Spleen (tissue), 11 donors: ENCODE results near the gene MROH8. TPM values are rescaled to one million over a fixed set of nuclear protein-coding genes. Genes with fewer than 3 reads are reported as not detected.

ENCODE experiments used
- DNase-seq: peaks from one replicate; pipeline ENCODE4 v3.0.0-alpha.2; 2020
- H3K27ac ChIP-seq, 8 donors: fragments of 200-600 bp; sonication (generic) in 7 of 8; 1 replicate in 4 of 8; 2 replicates in 4 of 8; pipeline versions ENCODE4 v1.5.0 to v1.8.0; 2016 to 2021; ENCODE audit warnings: inconsistent platforms in 4 of 8, mild to moderate bottlenecking in 4 of 8, moderate library complexity in 1 of 8
- H3K27me3 ChIP-seq, 7 donors: fragments of 200-600 bp; sonication (generic) in 6 of 7; replicated peaks in 1 of 7; 1 replicate in 4 of 7; 2 replicates in 3 of 7; pipeline versions ENCODE4 v1.5.0 to v1.8.0; 2016 to 2021; ENCODE audit warnings: inconsistent platforms in 3 of 7, mild to moderate bottlenecking in 1 of 7
- H3K36me3 ChIP-seq, 6 donors: fragments of 200-600 bp; sonication (generic) in 5 of 6; 1 replicate in 4 of 6; 2 replicates in 2 of 6; pipeline versions ENCODE4 v1.5.0 to v1.8.0; 2016 to 2021; ENCODE audit warnings: inconsistent platforms in 2 of 6
- H3K4me1 ChIP-seq, 6 donors: fragments of 200-600 bp; sonication (generic) in 5 of 6; 1 replicate in 3 of 6; 2 replicates in 3 of 6; pipeline versions ENCODE4 v1.5.0 to v1.8.0; 2016 to 2021; ENCODE audit warnings: inconsistent platforms in 3 of 6
- H3K4me3 ChIP-seq, 8 donors: fragments of 200-600 bp; sonication (generic) in 7 of 8; 1 replicate in 4 of 8; 2 replicates in 4 of 8; pipeline versions ENCODE4 v1.5.0 to v1.8.0; 2016 to 2021; ENCODE audit warnings: inconsistent platforms in 4 of 8, mild to moderate bottlenecking in 4 of 8, moderate library complexity in 2 of 8
- H3K9me3 ChIP-seq, 8 donors: fragments of 200-600 bp; sonication (generic) in 7 of 8; 1 replicate in 4 of 8; 2 replicates in 4 of 8; pipeline versions ENCODE4 v1.5.0 to v1.8.0; 2016 to 2021; ENCODE audit warnings: inconsistent platforms in 4 of 8
- POLR2A ChIP-seq, 3 donors: fragments of 450-650 bp; IDR thresholded peaks; one replicate each; pipeline ENCODE4 v1.5.1; 2017; ENCODE audit warnings: antibody characterized with exemption in 3 of 3, mild to moderate bottlenecking in 1 of 3
- POLR2AphosphoS5 ChIP-seq, 3 donors: sonication (generic); formaldehyde crosslinking; IDR thresholded peaks; one replicate each; pipeline ENCODE4 v1.5.1; 2017; ENCODE audit warnings: antibody characterized with exemption in 3 of 3
- WGBS, 5 donors: extraction: QIAGEN DNeasy Blood & Tissue Kit in 3 of 5; methylation state at CpG; one replicate each; pipeline versions ENCODE4 v1.1.5 to v1.1.7; 2013 to 2018; 5-methylcytosine and 5-hydroxymethylcytosine counted together
- intact Hi-C: fragments of 100-400 bp; cut with DNase I; formaldehyde crosslinking; loops from one replicate; pipeline ENCODE4 v1.15.0; 2023; ENCODE audit warnings: low total_unique reads
- polyA plus RNA-seq, 3 donors: library from polyadenylated mRNA; stranded (reverse); fragments of 200-250 nt; gene quantifications; one replicate each; pipeline ENCODE4 v1.2.1, GENCODE V29; 2013
- total RNA-seq, 7 donors: library from RNA; depleted of rRNA in 3 of 7; stranded (reverse); fragments of >200 nt in 3 of 7; fragmentation: NEBNext Ultra II Directional in 4 of 7; extraction: Animal tissue kit (Norgen Biotek cat#: 25700) in 4 of 7; gene quantifications; one replicate each; pipeline versions ENCODE4 v1.1.0 to v1.2.1, GENCODE V29; 2016 to 2021
- TF ChIP-seq, protein P1 (sequence below), 11 experiments: fragments of 200-600 bp in 7 of 11; fragments of 450-650 bp in 4 of 11; sonication (generic) in 4 of 11; IDR thresholded peaks in 8 of 11; conservative IDR thresholded peaks in 3 of 11; 1 replicate in 7 of 11; 2 replicates in 4 of 11; pipeline versions ENCODE4 v1.4.0 to v1.8.0; 2016 to 2021; ENCODE audit warnings: antibody characterized with exemption in 11 of 11, inconsistent platforms in 4 of 11, mild to moderate bottlenecking in 1 of 11
- donor health status: healthy with polysubstance abuse.
- donor health status: DM: no; HTN: no; CAD: no; lungs with moderate emphysema.
- donor health status: DM: no; HTN: no; CAD: no.
- donor health status: Bipolar disorder and iron deficiency.
- donor health status: healthy.
- donor health status: DM: no; HTN: no; CAD: no.
- donor health status: DM: yes; HTN: yes; CAD: no.

The MROH8 gene
- total and polyA plus RNA-seq, 10 donors = 0.97 to 4.0 (median 3.1) TPM

DNA sequence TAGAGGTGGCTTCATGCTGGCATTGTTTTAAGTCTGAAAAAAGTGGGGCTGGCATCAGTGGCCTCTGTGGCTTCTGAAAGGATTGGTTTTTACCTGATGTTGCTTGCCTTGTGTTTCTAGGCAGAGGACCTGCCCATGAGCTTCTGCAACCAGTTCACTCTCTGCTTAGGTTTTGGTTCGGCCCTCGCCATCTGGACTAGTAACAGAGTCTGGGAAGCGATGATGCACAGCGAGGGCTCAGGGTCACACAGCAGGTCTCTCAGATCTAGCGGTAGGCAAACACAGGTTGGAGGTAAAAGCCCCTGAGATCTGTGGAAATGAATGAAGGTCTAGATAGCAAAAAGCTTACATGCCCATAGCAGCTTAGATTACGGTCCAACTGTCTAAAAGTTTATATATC, 76.8 kb downstream of the MROH8 start:
- 91 to 97% (median 94%) methylated on average over 6 of the region's 6 CpGs for WGBS, 5 donors
- no peak for TF ChIP-seq POLR2AphosphoS5 (IDR thresholded peaks at IDR 0.05)
- TF ChIP-seq, protein P1, sequence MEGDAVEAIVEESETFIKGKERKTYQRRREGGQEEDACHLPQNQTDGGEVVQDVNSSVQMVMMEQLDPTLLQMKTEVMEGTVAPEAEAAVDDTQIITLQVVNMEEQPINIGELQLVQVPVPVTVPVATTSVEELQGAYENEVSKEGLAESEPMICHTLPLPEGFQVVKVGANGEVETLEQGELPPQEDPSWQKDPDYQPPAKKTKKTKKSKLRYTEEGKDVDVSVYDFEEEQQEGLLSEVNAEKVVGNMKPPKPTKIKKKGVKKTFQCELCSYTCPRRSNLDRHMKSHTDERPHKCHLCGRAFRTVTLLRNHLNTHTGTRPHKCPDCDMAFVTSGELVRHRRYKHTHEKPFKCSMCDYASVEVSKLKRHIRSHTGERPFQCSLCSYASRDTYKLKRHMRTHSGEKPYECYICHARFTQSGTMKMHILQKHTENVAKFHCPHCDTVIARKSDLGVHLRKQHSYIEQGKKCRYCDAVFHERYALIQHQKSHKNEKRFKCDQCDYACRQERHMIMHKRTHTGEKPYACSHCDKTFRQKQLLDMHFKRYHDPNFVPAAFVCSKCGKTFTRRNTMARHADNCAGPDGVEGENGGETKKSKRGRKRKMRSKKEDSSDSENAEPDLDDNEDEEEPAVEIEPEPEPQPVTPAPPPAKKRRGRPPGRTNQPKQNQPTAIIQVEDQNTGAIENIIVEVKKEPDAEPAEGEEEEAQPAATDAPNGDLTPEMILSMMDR (IDR thresholded peaks at IDR 0.05 in 8 of 11, conservative IDR thresholded peaks at IDR 0.05 in 3 of 11) = no peak
- TF ChIP-seq POLR2A (IDR thresholded peaks at IDR 0.05) = no peak
- peak; percentile 27 for DNase-seq
- Histone ChIP-seq H3K27ac (no peak overlapping the region), H3K4me3 (no peak overlapping the region), H3K9me3 (no peaks in the 10 kb centered on the region), H3K36me3 (no peaks in the 10 kb centered on the region), H3K27me3 (no peaks in the 10 kb centered on the region), H3K4me1 (no peaks in the 10 kb centered on the region)
- intact Hi-C loops = no loop called here

DNA sequence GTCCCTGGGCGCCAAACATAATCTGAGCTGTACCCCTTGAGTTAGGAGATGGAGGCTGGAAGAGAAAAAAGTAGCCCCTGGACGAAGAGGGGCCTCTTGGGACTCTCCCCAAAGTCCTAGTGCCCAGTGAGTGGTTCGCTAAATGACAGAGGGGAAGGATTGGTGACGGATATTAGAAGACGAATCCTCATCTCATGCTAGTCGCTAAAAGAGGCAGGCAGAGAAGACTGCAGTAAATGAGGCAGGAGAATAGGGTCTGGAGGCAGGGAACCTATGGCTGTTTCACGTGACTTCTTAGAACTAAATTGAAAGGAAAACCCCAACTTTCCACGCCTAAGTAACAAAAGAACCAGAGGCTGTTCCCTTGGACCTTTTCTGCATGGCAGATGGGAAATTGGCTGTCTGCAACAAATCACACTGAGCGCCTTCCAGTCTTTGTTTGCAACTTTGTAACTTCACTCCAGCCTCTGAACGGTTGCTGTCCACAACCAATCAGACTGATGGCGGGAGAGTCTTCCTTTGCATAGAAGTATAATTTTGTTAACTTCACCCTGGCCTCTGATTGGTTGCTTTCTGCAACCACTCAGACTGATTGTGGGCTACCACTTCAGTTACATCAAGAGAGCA, 82.8 kb downstream of the MROH8 start:
- intact Hi-C loops = loop anchor here (10.0 kb wide), 1 partner anchor 78 kb away; the partner anchor contains the start of genes MROH8 and RPN2
- Histone ChIP-seq H3K27ac (peak overlapping the region in 6 of 8 donors; percentile 42 to 91 (median 82)), H3K4me1 (peaks cover 13 to 43% (median 20%) of the 10 kb centered on the region in 6 donors), H3K36me3 (peaks cover 0 to 9% (median 0%) of the 10 kb centered on the region in 6 donors), H3K27me3 (no peaks in the 10 kb centered on the region), H3K4me3 (peak overlapping the region in 7 of 8 donors; percentile 63 to 100 (median 90)), H3K9me3 (no peaks in the 10 kb centered on the region)
- 65 to 78% (median 76%) methylated on average over 11 of the region's 11 CpGs for WGBS, 5 donors
- TF ChIP-seq POLR2AphosphoS5 (IDR thresholded peaks at IDR 0.05) = no peak
- TF ChIP-seq, protein P1 (IDR thresholded peaks at IDR 0.05 in 8 of 11, conservative IDR thresholded peaks at IDR 0.05 in 3 of 11) = peak in 1 of 11 experiments; percentile 28
- no peak for DNase-seq

DNA sequence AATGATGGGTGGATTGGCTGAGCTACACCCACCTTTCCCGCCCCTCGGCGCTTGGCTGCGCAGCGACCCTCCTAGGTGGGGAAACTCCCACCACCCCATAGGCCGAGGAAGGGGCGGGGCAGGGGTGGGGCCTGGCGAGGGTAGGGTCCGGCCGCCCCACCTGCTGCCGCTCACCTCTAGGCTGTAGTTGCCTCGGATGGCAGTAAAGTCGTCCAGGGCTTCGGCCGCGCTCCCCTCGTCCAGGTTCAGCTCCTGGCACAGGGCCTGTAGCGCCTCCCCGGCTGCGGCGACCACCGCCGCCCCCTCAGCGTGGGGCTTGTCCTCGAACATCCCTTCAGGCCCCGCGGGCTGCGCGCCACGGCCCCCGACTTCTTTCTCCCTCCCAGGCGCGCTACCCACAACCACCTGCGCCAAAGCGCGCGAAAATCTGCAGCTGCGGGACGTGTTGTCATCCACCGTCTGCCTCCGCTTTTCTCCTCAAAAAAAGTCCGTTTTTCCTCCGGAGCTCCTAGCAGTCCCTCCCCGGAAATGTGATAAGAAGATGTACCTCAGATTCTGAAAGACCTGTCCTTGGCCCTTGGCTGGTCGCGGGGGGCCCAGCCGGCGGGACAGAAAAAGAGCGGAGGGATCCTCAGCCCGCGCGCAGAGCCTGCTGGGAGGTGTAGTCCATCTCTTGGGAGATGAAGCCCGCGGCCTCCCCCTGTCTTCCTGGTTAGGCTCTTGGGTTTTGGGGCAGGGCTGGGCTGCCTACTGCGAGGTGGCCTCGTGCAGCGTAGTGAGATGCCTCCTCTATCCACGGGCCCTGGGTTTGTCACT, 83.5 kb downstream of the MROH8 start, which contains the start of gene RBL1:
Gene RBL1 (minus strand): TSS at position 399 of the 816 bp plus-strand sequence. CDS start 69 bp downstream, at position 330.
- Histone ChIP-seq H3K27me3 (no peaks in the 10 kb centered on the region), H3K27ac (peak within 1 kb of the TSS; percentile 31 to 91 (median 74)), H3K4me1 (peaks cover 13 to 45% (median 20%) of the 10 kb centered on the region in 6 donors), H3K36me3 (peaks cover 0 to 16% (median 0%) of the 10 kb centered on the region in 6 donors), H3K9me3 (no peaks in the 10 kb centered on the region), H3K4me3 (peak within 1 kb of the TSS; percentile 63 to 100 (median 90))
- DNase-seq = peak; percentile 95
- intact Hi-C loops = loop anchor here (10.0 kb wide), 1 partner anchor 79 kb away; the partner anchor contains the start of genes MROH8 and RPN2
- TF ChIP-seq POLR2AphosphoS5 (IDR thresholded peaks at IDR 0.05) (peak; percentile 86 to 90 (median 87)), POLR2A (IDR thresholded peaks at IDR 0.05) (peak in 1 of 3 donors; percentile 31)
- TF ChIP-seq, protein P1 (IDR thresholded peaks at IDR 0.05 in 8 of 11, conservative IDR thresholded peaks at IDR 0.05 in 3 of 11) = peak in 10 of 11 experiments; percentile 25 to 72 (median 57)
- 0 to 1% (median 1%) methylated on average over 38 to 58 of the region's 58 CpGs for WGBS, 5 donors
